Measurements from ENCODE around the gene ARAP1. TPM values are rescaled to one million over a fixed set of nuclear protein-coding genes. Genes with fewer than 3 reads are reported as not detected.

The ARAP1 gene
- total RNA-seq, 1 experiment from 2014 or later: 47.0 TPM

DNA sequence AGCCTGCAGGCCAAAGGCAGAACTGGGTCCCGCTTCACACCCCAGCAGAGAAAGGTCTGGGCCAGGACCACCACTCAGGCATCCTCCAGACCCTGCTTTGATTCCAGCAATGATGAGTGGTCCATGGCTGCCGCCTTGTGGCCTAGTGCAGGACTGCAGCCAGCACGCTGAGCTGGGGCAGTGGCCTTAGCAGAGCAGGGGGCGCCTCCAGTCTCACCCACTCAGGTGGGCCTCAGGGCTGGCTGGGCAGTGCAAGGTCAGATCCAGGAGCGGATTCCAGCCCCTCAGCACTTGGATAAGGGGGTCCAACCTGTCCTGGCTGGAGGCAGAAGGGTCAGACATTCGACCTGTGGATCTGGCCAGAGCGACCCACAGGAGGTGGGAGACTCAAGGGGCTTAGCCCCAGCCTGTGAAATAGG lies 68.4 kb downstream of the ARAP1 start:
- H3K27me3 Mint-ChIP-seq (ENCODE audit: insufficient read depth, unreplicated experiment): peaks cover 14% of the 10 kb centered on the region
- CTCF ChIA-PET: interaction anchor here (0.6 to 3.4 kb wide), 19 partner anchors 8 to 494 kb away, joined by 3 to 24 read pairs (median 3); no protein-coding TSS in a partner anchor
- H3K4me3 Mint-ChIP-seq (ENCODE audit: unreplicated experiment): no peak overlapping the region
- DNase-seq (ENCODE audit: unreplicated experiment): peak; percentile 46
- H3K27ac Mint-ChIP-seq (ENCODE audit: low read depth, unreplicated experiment): no peak overlapping the region
- no peaks in the 10 kb centered on the region for H3K4me1 Mint-ChIP-seq (ENCODE audit: insufficient read depth, unreplicated experiment)
- no peaks in the 10 kb centered on the region for H3K9me3 Mint-ChIP-seq (ENCODE audit: unreplicated experiment)
- no TSS peak for BruUV-seq (replicated peaks)
- intact Hi-C loops (cut with micrococcal nuclease): loop anchor here (1.0 to 2.0 kb wide), 5 partner anchors 98 to 495 kb away; no protein-coding TSS in a partner anchor
- peaks cover 25% of the 10 kb centered on the region for H3K36me3 Mint-ChIP-seq (ENCODE audit: insufficient read depth, unreplicated experiment)
- TF ChIP-seq, protein P1, sequence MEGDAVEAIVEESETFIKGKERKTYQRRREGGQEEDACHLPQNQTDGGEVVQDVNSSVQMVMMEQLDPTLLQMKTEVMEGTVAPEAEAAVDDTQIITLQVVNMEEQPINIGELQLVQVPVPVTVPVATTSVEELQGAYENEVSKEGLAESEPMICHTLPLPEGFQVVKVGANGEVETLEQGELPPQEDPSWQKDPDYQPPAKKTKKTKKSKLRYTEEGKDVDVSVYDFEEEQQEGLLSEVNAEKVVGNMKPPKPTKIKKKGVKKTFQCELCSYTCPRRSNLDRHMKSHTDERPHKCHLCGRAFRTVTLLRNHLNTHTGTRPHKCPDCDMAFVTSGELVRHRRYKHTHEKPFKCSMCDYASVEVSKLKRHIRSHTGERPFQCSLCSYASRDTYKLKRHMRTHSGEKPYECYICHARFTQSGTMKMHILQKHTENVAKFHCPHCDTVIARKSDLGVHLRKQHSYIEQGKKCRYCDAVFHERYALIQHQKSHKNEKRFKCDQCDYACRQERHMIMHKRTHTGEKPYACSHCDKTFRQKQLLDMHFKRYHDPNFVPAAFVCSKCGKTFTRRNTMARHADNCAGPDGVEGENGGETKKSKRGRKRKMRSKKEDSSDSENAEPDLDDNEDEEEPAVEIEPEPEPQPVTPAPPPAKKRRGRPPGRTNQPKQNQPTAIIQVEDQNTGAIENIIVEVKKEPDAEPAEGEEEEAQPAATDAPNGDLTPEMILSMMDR (IDR thresholded peaks at IDR 0.05; ENCODE audit: unreplicated experiment): peak; percentile 92
- POLR2A ChIA-PET: interaction anchor here (0.6 to 1.5 kb wide), 5 partner anchors 63 to 213 kb away, joined by 3 to 7 read pairs (median 3); no protein-coding TSS in a partner anchor

DNA sequence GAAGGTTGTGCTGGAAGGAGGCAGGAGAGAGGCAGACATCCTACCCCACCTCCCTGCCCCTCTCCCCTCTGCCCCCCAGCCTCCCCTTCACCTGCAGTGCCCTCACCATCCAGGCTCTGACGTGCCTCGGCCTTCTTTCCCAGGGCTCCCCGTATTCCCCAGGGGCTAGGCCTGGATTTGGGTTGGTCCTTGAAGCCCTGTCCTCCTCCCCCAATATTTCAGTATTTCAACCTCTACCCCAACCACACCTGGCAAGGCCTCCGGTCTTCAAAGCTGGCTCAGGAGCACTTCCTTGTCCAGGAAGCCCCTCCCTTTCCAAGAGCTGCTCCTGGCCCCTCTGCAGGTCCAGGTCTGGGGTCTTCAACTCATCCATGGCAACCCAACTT lies 69.4 kb downstream of the ARAP1 start:
- Mint-ChIP-seq H3K4me3 (ENCODE audit: unreplicated experiment) (no peak overlapping the region), H3K4me1 (ENCODE audit: insufficient read depth, unreplicated experiment) (no peaks in the 10 kb centered on the region), H3K9me3 (ENCODE audit: unreplicated experiment) (no peaks in the 10 kb centered on the region), H3K27ac (ENCODE audit: low read depth, unreplicated experiment) (no peak overlapping the region), H3K36me3 (ENCODE audit: insufficient read depth, unreplicated experiment) (peaks cover 25% of the 10 kb centered on the region), H3K27me3 (ENCODE audit: insufficient read depth, unreplicated experiment) (peaks cover 24% of the 10 kb centered on the region)
- CTCF ChIA-PET: interaction anchor here (0.6 to 3.4 kb wide), 20 partner anchors 13 to 746 kb away, joined by 3 to 24 read pairs (median 4); no protein-coding TSS in a partner anchor
- POLR2A ChIA-PET: no interaction called here
- no TSS peak for BruUV-seq (replicated peaks)
- intact Hi-C loops (cut with micrococcal nuclease): loop anchor here (1.0 to 2.0 kb wide), 2 partner anchors 98 to 212 kb away; no protein-coding TSS in a partner anchor
- TF ChIP-seq, protein P1 (IDR thresholded peaks at IDR 0.05; ENCODE audit: unreplicated experiment): no peak
- no peak for DNase-seq (ENCODE audit: unreplicated experiment)

DNA sequence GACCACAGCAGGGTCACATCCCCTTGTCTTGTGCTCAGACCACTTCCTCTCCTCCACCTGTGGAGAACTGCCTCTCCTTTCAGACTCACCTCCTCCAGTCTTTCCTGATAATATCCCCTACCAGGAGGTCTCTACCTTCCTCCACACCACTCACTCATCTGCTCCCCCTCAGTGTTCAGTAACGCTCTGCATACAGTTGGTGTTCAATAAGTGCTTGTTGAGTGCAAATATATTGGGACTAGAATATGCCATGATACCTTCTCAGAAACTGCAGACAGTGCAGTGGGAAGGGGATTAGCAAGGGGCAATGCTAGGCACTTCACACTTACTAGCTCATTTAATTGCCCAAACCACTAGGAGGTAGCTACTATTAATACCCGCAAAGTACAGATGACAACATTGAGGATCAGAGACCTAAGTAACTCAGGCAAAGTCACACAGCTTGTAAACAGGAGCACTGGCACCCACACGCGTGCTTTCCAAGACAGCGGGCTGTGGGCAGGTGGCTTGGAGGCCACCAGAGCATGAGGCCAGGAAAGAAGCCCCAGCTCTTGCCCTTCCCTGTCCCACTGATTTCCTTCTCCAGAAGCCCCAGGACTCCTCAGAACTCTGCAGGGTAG lies 69.9 kb downstream of the ARAP1 start:
- H3K9me3 Mint-ChIP-seq (ENCODE audit: unreplicated experiment): no peaks in the 10 kb centered on the region
- H3K4me1 Mint-ChIP-seq (ENCODE audit: insufficient read depth, unreplicated experiment): peaks cover 1% of the 10 kb centered on the region
- no peak overlapping the region for H3K4me3 Mint-ChIP-seq (ENCODE audit: unreplicated experiment)
- CTCF ChIA-PET: interaction anchor here (0.6 to 3.5 kb wide), 18 partner anchors 16 to 747 kb away, joined by 3 to 24 read pairs (median 4); no protein-coding TSS in a partner anchor
- peaks cover 27% of the 10 kb centered on the region for H3K36me3 Mint-ChIP-seq (ENCODE audit: insufficient read depth, unreplicated experiment)
- no TSS peak for BruUV-seq (replicated peaks)
- POLR2A ChIA-PET: interaction anchor here (0.5 to 1.1 kb wide), 4 partner anchors 10 to 442 kb away, joined by 3 read pairs; no protein-coding TSS in a partner anchor
- intact Hi-C loops (cut with micrococcal nuclease): loop anchor here (2.0 kb wide), 1 partner anchor 212 kb away; no protein-coding TSS in a partner anchor
- H3K27ac Mint-ChIP-seq (ENCODE audit: low read depth, unreplicated experiment): no peak overlapping the region
- TF ChIP-seq, protein P1 (IDR thresholded peaks at IDR 0.05; ENCODE audit: unreplicated experiment): no peak
- peaks cover 29% of the 10 kb centered on the region for H3K27me3 Mint-ChIP-seq (ENCODE audit: insufficient read depth, unreplicated experiment)
- DNase-seq (ENCODE audit: unreplicated experiment): no peak

Measured in MCF 10A (cell line).